Measurements from ENCODE around the gene SDC3.
A peak's percentile ranks its signal among the peaks of the same experiment; 100 is the strongest.

Gene SDC3

DNA sequence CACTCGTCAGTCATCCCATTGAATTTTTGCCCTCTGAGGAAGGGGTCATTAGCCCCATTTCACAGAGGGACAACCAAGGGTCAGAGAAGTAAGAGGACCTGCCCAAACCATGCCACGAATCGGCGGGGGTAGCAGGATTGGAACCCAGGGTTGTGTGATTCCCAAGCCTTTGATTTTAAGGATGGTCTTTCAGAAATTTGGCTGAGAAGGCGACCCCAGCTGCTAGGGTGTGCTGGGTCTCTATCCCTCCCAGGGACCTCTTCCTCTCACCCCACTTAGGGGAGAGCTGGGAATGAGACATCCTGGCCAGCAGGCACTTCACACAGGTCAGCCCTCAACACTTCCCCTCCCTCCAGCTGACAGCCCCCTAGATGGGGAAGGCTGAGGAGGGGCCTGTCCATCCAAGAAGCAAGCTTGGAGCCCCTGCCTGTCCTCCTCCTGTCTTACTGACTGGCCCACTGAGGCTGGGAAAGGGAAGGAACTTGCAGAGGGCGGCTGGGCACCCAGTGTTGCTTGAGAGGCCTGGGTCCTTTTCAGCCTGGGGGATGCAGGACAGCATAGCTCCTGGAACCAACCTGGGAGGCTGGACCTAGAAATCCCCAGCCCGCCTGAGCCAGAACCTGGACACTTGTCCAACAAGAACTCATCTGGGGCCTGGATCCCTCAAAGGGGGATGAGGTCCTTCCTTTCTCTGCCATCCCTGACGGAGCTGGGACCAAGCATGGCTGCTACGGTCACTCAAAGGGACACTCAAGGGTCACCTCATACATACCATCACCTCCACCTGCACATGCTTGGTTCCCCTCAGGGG is 1.7 kb downstream of the SDC3 start:
- H3K4me3 ChIP-seq: peak overlapping the region in 3 of 7 experiments; percentile 41 to 44 (median 43)
- H3K27ac ChIP-seq: peak overlapping the region in 1 of 21 experiments; percentile 34

DNA sequence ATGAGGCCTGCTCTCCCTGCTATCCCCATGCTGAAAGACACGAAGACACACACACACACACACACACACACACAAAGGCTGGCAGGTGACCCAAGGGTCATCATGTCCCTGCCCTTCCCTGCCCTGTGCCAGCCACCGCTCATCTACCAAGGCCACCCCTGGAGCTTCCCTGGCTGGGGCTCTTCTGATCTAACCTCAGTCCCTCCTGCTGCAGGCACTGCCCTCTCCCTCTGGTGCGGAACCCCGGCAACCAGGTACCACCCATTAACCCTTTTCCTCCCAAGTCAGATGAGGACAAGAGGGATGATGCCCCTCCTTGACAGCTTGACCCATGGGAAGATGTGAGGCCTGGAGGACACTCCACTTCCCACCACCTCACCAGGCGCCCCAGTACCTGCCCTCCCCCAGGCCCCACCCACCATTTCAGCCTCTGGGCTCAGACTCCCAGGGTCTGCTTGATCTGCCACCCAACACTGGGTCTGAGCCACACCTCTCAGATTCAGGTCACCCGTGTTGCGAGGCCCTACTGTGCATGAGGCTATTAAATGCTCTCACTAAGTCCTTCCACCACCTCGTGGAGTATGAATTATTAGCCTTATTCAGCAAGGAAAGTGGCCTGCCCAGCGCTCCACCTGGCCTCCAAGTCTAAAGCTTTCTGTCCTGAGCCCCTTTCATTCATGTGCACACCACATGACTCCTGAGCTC is 2.5 kb downstream of the SDC3 start:
- H3K4me3 ChIP-seq: no peak overlapping the region
- H3K27ac ChIP-seq: no peak overlapping the region

DNA sequence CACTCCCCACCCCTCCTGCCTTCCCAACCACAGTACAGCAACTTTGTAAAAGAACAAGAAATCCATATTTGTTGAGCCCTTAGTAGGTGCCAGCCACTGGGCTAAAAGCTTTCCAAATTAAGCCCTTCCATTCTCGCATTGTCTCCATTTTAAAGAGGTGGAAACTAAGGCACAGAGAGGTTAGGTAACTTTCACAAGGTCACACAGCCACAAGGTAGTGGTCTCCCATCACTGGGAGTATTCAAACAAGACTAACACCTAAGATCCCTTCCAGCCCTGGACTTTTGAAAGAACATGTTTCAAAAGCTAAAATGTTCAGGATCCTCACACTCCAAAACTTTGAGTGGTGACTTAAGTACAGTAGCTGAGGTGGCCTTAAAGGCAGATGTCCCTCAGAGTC is 3.2 kb downstream of the SDC3 start:
- Histone ChIP-seq H3K27ac (no peak overlapping the region), H3K4me3 (no peak overlapping the region)

DNA sequence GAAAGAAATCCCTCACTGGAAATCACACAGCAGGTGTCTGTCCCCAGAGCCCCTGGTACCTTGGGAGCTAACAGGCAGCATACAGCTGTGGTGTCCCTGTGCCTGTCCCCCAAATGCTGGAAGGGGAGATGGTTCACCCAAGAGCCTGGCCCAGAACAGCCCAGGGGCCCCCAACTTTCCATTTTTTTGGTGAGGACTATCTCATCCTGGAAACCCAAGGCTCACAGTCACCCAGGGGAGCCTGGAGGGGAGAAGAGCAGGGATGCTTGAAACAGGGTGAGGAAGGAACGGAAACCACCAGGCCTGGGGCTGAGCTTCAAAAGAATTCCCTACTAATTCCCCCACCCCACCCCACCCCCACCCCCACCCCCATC is 3.6 kb downstream of the SDC3 start:
- H3K4me3 ChIP-seq: no peak overlapping the region
- no peak overlapping the region for H3K27ac ChIP-seq

DNA sequence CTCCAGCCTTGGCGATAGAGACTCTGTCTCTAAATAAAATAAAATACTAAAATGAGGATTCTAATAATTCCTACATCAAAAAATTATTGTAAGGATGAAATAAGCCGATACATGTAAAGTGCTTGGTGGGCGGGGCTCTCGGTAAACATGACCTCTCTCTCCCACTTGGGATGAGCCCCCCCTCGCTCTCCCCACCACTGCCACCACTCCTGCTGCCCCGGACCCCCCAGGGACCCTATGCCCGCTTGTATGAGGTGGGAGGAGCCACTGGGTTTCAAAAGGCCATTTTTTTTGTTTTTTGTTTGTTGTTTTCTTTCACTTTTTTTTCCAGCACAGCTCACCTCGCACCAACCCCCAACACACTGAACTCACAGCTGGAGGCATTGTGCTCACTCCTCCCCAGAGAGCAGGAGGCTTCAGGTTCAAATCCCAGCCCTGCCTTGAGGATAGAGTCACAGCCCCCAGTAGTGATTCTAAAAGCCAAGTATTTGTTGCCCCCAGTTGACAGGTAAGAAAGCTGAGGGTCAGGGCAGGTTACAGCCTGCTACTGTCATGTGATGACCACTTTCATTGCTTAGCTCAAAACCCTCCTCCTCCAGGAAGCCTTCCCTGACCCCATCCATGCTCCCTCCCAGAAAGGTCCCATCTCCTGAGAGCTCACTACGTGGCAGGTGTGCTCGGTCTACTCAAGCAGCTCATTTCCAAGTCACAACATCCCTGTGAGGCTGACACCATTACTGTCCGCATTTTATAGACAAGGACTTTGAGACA is 4.2 kb downstream of the SDC3 start:
- Histone ChIP-seq H3K27ac (no peak overlapping the region), H3K4me3 (no peak overlapping the region)

DNA sequence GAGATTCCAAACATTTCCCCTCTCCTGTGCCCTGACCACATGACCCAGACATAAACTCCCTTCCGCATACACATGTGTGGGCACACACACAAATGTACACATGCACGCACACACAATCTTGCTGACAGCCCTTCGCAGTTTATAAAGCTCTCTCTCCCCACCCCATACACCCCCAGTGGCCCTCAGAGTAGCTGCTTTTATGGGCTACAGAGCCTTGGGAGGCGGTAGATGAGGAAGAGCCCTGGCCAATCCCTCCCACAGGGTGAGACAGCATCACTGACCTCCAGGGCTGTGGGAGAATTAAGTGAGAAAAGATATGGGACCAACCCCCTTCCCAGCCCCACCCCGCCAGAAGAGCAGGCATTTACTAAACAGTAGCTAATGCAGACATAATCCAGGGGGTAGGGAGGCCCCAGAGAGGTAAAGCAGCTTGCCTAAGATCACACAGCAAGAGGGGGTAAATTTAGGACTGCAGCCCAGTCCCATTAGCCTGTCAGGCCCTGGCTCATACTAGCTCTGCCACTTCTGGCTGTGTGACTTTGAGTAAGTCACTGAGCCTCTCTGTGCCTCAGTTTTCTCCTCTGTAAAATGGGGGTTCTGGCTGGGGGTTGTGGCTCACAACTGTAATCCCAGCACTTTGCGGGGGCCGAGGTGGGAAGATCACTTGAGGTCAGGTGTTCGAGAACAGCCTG is 5.1 kb downstream of the SDC3 start:
- H3K27ac ChIP-seq: peak overlapping the region in 1 of 21 experiments; percentile 62
- H3K4me3 ChIP-seq: no peak overlapping the region

DNA sequence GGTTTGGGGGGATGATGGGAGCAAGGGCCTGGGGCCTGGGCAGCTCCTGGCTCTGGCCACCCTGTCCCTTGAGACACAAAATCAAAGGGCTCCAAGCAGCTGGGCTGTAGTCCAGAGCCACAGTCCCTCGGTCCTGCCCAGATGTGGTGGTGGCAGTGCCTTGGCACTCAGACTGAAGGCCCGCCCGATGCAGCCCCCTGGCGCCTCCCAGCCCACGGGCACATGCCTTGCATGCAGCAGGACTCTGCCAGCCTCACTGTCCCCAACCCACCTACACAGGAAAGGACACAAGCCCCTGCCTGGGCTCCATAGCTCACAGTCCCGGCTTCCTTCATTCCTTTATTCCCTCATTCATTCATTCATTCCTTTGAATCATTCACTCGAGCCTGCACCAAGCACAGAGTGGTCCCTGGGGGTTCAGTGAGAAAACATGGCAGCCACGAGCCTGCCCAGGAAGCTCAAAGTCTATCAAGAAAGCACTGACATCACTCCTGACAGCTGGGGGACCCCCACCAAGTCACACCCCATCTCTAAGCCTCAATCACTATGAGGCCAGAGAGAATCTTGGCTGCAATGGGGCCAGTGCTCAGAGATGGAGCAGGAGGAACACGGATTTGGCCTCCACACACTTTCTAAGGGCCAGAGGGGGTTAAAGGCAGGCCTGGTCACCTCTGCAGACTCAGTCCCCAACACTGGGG is 5.8 kb downstream of the SDC3 start:
- H3K27ac ChIP-seq: peak overlapping the region in 3 of 21 experiments; percentile 20 to 62 (median 53)

DNA sequence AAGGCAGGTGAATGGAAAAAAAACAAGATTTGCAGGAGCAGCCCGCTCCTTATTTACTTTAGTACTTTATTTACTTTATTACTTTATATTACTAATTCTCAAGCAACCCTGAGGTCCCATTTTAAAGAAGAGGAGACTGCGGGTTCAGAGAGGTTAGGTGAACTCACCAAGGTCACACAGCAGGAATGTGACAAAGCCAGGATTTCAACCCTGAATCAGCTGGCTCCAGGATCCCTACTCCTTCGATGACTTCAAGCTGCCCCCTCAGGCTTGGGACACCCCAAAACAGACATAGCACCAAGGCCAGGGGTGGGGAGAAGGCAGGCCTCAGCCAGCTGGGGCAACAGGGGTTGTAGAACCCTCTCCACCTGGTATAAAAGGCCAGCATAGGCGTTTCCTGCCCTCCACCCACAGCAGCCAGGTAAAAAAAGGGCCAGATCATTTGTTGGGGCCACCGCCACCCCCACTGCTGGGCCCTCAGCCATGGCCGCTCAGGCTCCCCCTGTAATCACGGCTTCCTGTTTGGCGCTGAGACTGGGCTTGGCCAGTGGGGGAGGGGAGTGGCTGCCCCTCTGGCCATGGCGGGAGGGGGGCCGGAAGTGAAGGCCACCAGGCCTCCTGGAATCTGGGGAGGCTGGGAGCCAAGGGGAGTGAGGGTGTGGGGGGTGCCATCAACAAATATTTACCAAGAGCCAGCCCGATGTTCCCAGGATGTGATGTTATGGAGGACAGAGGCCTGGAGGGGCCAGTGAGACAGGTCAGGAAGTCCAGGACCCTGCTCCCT is 6.6 kb downstream of the SDC3 start:
- Histone ChIP-seq H3K4me3 (no peak overlapping the region), H3K27ac (peak overlapping the region in 3 of 21 experiments; percentile 20 to 62 (median 53))

More for the DNA sequence above, 5.8 kb downstream of the SDC3 start:
- H3K4me3 ChIP-seq: no peak overlapping the region

DNA sequence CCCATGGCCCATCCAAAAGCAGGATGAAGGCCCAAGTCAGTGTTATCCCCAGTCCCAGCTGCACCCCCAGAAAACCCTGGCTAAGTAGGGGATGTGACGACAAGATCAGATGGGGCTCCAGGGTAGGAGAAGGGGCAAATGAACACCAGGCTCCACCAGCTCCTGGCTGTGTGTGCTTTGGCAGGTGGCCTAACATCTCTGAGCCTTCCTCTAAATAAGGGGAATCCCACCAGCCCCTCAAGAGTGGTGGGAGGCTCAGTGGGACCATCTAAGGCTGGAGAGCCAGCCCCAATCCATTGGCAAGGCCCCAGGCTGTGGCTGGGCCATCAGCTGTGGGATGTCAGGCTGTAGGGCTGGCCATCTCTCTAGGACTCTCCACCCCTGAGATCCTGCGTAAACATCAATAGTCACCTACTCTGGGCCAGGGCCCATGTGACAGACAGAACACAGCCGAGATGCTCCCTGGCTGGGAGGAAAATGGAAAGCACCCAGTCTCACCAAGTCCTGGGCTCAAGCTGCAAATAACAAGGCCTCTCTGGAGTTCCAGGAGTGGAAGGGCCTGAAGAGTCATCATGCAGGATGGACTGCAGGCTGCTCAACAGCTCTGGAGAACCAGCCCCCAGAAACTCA is 7.5 kb downstream of the SDC3 start:
- no peak overlapping the region for H3K4me3 ChIP-seq
- H3K27ac ChIP-seq: no peak overlapping the region

DNA sequence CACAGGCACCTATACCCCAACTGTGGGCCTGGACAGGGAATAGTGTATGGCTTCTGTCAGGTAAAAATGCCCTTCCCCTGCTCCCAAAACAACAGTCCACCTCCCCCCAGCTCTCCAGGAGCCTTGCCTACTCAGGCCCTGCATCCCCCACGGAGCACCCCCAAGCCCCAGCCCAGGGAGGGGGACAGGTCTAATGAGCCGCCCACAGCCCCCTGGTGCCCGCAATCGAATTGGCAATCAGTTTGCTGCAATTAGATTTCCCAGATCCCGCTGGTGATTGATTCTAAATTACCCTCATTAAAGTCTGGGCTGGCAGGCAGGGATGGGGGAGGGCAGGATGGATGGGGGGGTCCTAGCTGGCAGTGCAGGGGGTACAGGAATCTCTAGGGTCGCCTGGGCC is 8.1 kb downstream of the SDC3 start:
- Histone ChIP-seq H3K27ac (no peak overlapping the region), H3K4me3 (no peak overlapping the region)

DNA sequence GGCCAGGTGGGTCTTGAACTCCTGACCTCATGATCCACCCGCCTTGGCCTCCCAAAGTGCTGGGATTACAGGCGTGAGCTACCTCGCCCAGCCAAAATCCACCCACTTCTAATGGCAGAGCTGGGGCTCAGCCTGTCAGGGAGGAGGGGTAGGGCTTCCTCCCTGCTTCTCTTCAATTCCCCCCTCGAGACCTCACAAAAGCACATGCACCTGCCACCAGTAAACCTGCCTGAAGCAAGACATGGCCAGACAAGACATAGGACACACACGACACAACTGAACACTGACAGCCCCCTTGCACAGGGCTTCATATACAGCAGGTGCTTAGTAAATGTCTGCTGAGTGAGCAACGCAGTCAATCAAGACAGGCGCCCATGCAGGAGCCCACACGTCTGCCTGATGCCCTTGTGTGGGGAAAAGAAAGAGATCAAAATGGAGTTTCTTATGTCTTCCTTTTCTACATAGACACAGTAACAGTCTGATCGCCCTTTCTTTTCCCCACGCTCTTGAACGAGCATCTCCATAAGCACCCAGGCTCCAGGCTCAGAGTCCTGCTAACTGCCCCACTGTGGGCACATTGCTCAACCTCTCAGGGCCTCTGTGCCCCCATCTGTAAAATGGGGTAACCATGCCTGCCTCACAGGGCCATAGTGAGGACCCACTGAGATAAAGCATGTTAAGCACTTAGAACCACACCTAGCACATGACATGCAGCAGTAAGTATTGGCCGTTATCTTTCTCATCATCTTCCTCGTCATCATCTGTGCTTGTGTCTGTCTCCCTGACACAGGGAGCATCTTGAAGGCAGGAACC is 8.8 kb downstream of the SDC3 start:
- Histone ChIP-seq H3K27ac (no peak overlapping the region), H3K4me3 (no peak overlapping the region)

DNA sequence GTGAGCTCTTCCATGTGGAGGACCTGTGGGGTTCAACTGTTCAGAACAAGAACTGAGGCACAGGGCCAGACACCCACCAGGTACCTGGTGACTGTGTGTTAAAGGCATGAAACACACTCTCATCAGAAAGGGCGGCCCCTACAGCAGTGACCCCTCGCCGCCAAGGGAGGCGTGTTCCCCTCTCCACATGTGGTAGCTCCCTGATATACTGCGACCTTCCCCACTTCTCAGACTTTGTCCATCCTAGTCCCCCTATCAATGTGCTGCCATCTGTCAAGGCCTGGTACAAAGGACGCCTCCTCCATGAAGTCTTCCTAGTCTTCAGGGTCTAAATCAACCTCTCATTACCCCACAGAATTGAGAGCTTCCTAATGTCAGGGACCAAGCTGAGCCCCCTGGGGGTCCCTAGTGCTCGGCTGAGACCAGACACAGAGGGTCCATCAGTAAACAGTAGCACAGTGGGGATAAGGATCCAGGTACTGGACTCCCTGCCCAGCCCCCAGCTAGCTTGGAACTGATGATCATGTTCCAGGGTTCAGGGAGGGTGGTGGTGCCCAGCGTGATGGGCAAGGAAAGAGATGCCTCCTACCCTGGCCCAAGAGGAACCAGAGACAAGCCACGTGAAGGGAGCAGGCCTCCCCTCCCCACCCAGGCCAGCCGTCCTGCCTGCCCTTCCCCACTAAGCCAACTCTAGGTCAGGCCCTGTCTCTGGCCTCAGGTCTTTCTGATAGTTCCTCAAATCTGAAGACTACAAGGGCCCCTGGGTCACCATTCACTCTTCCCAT is 10.3 kb downstream of the SDC3 start:
- Histone ChIP-seq H3K27ac (no peak overlapping the region), H3K4me3 (no peak overlapping the region)

DNA sequence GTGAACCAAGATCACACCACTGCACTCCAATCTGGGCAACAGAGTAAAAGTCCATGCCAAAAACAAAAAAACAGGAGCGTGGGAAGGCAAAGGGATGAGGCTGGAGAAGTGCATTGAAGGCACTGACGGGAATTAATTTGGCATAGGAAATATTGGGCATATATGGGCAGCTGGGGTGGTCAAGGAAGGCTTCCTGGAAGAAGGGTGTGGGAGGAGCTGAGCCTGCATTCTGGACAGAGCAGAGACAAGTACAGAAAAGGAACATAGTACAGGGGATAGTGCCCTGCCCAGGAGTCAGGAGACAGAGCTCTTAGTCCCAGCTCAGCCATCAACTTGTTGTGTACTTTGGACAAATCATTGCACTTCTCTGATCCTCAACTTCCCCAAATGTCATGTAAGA is 11.7 kb downstream of the SDC3 start:
- no peak overlapping the region for H3K27ac ChIP-seq
- no peak overlapping the region for H3K4me3 ChIP-seq

DNA sequence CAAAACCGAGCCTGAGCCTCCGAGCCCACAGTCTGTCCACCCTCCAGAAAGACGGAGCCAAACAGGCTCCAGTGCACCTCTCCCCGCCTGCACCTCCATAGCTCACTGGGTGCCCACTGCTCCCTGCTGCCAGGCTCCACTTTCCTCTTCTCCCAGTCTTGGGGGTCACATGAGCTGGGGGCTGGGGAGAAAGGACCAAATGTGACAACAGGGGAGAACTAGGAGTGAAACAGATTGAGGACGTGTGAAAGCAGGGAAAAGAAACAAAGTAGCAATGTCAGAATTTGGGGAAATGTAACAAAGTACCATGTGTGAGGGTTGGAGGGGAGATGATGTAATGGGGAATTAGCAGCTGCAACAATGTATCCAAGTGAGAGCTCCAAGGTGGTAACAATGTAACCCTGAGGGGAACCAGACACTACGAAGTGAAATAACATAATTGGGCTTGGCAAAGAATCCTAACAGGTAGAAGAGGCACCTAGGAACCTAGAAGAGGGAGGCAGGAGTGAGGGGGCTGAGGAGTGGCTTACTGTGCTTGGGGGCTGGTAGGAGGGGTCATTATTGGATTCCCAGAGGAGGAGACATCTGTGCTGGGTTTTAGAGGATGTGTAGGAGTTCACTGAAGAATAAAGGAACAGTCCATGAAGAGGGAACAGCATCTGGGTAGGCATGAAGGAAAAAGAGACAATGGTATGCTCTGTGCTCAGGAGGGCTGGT is 12.5 kb downstream of the SDC3 start:
- H3K27ac ChIP-seq: no peak overlapping the region
- no peak overlapping the region for H3K4me3 ChIP-seq

DNA sequence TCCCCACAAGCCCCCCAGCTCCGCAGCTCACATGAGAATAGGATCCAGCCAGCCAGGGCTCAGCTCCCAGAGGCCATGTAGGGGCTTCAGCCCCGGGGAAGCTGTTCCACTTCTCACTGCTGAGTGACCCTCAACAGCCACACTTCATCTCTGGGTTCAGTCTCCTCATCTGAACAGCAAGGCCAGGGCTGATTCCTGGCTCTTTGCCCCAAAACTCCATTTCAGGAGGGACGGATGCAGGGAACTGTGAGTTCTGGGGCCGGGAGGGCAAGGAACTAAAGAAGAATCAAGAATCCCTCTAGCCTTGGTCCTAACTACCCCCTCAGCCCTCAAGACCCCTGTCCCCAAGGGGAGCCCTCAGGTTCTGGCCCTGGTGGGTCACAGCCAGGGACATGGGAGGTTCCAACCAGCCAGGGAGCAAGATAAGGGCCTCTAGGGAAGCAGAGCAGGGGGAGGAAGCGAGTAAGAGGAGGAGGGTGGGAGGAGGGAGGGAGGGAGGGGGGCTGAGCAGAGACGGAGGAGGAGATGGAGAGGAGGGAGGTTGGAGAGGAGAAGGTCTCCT is 13.1 kb downstream of the SDC3 start:
- H3K4me3 ChIP-seq: no peak overlapping the region
- no peak overlapping the region for H3K27ac ChIP-seq

DNA sequence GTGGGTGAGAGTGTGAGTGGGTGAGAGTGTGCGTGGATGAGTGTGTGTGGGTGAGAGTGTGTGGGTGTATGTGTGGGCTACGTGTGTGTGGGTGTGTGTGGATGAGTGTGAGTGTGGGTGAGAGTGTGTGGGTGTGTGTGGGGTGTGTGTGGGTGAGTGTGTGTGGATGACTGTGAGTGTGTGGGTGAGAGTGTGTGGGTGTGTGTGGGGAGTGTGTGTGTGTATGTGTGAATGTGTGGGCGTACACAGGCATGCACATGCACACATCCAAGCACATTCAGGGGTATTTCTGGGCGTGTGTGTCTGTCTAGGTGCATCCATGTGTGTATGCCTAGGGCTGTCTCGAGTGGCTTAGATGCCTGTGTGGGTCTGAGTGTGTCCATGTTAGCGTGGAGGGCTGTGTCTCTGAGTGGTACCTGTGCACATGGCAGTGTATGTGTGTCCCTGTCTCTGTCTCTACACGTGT is 14.0 kb downstream of the SDC3 start:
- H3K4me3 ChIP-seq: no peak overlapping the region

More for the DNA sequence above, 14.0 kb downstream of the SDC3 start:
- no peak overlapping the region for H3K27ac ChIP-seq

Measured in skin epidermis (tissue), 12 donors.